Bone marrow (tissue), 2 donors: ENCODE results near the gene GRID1.

ENCODE experiments used
- DNase-seq, 2 donors: peaks; one replicate each; lab custom pipeline; 2025; lab: John Stamatoyannopoulos, UW

GRID1 gene

DNA sequence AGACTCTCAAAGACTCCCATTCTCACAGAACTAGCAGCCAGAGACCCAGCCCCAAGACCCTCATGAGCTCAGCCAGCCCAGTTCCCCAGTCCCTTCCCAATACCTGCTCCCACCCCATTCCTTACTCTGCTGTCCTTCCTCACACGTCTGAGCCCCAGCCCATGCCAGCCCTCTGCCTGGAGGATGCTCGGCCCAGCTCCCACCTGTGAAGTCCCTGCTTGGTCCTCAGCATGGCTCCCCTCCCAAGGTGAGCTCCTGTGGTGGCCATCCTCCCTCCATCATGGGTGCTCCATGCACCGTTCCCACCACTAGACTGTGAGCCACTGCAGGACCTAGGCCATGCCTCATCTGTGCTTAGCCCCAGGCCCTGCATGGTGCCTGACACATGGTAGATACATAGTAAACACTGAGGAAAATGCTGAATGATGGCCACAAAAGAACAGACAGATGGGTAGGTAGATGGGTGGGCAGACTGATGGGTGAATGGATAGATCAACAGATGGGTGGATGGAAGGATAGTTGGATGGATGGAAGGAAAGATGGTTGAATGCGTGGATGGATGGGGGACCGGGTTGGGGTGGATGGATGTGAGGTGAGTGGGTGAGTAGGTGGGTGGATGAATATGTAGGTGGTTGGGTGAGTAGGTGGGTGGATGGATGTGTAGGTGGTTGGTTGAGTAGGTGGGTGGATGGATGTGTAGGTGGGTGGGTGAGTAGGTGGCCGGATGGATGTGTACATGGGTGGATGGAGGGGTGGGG, 138.9 kb downstream of the GRID1 start:
- no peak for DNase-seq

- no peak for DNase-seq
Measured at GRCh38 chr10:86226781-86227201, 139.8 kb downstream of the GRID1 start.

DNA sequence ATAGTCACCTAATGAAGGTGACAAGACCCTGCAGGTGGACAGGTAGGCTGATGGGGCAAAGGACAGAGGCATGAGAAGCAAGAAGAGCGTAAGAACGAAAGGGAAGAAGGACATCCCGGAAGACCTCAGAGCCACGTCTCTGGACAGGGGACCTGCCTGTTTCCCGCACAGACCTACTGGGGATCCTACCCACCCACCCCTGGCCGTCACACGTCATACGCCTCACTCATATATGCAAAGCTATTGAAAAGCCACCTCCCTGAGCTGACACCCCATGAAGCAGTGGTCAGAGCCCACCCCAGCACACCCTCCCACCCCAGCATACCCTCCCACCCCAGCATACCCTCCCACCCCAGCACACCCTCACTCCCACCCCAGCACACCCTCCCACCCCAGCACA, 140.6 kb downstream of the GRID1 start:
- no peak for DNase-seq

DNA sequence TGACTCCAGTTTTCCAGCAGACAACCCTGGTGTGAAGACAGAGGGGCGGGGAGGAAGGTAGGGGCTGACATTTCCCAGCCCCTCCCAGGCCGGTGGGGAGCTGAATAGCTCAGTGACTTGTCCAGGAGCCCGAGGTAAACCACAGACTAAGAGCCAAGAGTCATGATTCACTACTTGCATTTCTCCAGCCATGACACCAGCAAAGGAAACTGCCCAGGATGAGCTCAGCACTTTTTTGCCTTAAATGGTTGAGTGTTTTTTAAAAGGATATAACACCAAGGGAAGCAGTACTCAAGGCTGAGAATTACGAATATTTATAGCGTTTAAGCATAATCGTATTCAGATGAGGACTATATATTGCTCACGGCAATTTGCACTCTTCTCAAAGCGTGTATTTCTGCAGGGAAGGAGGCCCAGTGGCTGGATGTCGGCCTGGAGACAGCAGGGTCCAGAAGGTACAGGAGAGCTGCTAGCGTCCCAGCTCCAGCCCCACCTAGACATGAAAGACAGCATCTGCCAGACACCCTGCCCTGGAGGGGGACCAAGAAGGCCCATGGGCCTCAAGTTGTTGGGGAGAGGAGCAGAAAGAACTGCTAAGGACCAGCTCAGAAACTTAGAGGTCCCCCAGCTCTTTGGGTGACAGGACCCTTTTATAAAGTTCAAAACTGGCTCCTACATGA, 141.4 kb downstream of the GRID1 start:
- peak in 1 of 2 donors; percentile 31 for DNase-seq

- DNase-seq: no peak
Measured at GRCh38 chr10:86224354-86225102, 142.1 kb downstream of the GRID1 start.

DNA sequence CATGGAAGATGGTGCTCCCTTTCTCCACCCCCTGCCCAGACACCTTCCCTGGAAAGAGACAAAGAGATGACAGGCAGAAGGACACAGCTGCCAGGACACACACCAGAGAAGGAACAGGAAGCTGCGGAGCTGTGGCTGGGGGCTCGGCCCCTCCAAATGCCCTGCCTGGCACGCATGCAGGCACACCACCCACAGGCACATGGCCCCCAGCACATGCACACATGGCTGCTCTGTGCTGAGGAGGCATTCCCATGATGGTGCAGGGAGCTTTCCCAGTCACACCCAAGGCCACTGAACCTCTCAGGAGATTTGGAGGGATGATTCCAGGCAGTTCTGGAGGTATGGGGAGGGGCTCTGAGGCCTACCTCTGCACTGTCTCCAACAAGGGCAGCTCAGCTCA, 143.3 kb downstream of the GRID1 start:
- no peak for DNase-seq

- no peak for DNase-seq
Measured at GRCh38 chr10:86222687-86223086, 143.9 kb downstream of the GRID1 start.

- DNase-seq: no peak
Measured at GRCh38 chr10:86222336-86222650, 144.3 kb downstream of the GRID1 start.

DNA sequence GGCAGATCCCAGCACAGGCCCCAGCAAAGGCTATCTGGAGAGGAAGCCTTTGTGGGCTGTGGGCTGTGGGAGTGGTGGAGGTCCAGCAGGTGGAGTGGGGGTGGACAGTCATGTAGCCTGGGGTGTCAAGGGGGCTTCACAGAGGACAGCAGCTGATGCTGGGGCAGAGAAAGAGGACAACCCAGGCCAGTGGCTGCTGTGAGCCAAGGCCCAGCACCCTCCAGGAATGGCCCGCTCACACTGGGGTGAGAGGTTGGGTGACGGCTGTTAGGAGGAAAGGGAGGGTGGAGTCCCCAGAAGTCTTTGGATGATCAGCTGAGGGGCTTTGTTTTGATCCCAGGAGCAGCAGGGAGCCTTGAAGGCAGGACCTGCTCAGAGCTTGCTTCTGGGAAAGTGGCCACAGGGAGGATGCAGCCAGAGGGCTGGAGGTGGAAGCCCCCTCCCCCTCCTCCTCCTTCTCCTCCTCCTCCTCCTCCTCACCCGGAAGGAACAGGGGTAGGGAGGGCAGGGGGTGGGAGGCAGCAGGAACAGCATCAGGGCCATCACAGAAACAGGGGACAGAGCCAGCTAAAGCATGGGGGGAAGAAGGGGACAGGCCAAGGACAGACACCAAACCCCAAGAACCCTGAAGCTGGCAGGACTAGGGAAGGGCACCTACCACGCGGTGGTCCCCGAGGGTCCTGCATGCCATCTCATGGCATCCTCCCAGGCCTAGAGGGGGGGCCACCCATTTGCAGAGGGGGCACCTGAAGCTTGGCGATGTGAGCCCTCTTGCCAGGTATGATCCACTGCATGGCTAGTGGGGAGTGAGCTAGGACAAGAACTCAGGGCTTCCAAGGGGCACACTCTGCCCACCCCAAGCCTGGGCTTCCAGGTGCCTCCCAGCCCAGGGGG, 144.9 kb downstream of the GRID1 start:
- DNase-seq: no peak

DNA sequence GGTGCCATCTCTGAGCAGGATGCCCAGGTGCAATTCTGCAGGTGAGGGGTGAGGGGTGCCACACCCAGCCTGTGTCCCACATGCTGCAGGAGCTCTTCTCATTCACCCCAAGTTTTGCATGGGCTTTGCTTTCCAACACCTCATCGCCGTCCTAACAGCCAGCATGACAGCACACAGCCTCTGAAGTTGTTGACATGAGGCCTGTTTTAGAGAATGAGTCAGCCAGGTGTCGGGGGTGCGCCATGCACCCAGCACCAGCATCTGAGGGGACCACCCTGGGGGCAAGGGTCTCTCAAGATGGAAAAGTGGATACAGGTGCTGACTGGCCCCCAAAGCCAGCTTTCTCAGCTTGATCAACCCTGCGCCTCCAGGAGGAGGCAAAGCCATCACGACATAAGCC, 146.0 kb downstream of the GRID1 start:
- no peak for DNase-seq

DNA sequence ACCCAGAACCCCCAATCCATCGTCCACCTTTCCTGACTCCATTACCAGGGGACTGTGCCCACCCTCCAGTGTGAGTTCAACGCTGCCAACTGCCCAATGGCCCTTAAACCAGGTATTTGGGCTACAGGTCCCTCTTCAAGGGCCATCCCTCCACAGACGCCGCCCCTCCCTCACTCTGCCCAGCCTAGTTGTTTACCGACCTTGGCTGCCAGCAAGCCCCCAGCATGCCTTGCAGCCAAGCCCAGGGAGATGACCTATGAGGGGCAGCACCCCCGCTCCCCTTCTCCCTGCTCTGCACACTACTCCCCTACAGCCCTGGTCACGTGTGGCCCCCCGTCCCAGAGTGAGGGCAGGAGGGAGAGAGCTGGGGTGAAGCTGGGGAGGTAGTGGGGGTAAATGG, 147.3 kb downstream of the GRID1 start:
- no peak for DNase-seq

DNA sequence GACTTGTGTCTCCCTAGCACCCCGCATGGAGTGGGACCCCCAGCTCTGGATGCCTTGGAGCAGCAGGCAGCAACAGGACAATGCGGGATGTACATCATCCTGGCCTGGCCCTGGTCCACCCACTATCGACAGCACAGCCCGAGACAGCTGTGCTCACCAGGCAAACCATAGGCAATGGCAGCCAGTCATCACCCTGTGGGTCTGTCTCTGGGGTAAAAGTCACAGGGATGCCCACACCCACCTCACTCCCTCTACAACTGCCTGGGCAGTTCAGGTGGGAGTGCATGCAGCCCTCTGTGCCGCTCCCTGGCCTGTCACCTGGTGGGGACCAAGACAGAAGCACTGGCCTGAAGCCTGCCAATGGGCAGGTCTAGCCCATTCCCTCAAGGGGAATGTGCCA, 147.8 kb downstream of the GRID1 start:
- no peak for DNase-seq

DNA sequence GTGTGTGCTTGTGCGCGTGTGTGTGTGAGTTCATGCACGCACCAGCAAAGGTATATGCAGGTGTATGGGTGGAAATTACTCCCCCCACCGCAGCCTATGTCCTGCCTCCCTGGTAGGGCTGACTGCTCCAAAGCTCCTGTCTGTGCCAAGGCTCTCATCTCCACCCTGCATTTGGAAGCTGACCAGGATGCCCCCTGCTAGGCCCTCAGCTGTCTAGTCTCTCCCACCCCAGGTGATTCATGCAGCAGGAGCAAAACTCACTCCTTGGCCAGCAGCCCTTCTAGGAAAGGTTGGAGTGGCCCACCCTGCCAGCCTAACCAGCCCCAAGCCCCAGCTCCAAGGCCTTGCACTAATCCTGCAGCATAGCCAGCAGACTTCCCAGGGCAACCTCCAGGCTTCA, 148.4 kb downstream of the GRID1 start:
- DNase-seq: no peak

- DNase-seq: no peak
Measured at GRCh38 chr10:86217371-86218080, 149.1 kb downstream of the GRID1 start.

GRCh38 chr10:86216886-86217285, 149.7 kb downstream of the GRID1 start:
- DNase-seq: no peak

GRCh38 chr10:86215712-86216111, 150.9 kb downstream of the GRID1 start:
- no peak for DNase-seq

- DNase-seq: no peak
Measured at GRCh38 chr10:86215046-86215445, 151.5 kb downstream of the GRID1 start.

DNA sequence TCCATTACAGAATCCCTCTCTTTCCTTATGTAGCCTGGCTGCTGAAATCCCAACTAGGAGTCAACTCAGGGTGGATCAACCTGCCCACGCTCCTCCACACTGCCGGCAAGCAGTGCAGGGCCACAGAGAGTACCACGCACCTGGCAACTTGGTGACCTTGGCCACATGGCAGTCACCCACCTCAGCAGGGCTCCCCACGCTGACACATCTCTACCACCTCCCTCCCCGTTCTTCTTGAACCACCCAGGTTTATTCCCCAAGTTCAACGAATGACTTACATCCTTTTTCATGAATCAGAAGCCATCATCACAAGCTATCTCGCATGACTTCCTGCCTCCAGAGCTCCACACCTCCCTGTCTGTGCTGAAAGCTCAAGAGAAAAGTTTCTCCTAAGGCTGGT, 153.4 kb downstream of the GRID1 start:
- DNase-seq: no peak

DNA sequence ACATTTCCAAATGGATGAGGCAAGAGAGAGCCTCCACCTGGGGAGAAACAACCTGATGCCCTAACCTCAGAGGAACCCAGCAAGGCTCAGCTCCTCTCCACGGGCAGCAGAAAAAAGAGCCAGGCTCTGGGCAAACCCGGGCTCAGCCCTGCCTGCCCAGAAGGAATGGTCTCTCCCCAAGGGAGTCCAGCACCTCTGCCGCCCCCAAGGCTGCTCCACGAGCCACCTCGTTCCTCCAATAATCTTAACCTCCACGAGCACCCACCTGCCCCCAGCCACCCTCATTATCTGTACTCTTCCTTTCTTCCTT, 154.2 kb downstream of the GRID1 start:
- DNase-seq: no peak

DNA sequence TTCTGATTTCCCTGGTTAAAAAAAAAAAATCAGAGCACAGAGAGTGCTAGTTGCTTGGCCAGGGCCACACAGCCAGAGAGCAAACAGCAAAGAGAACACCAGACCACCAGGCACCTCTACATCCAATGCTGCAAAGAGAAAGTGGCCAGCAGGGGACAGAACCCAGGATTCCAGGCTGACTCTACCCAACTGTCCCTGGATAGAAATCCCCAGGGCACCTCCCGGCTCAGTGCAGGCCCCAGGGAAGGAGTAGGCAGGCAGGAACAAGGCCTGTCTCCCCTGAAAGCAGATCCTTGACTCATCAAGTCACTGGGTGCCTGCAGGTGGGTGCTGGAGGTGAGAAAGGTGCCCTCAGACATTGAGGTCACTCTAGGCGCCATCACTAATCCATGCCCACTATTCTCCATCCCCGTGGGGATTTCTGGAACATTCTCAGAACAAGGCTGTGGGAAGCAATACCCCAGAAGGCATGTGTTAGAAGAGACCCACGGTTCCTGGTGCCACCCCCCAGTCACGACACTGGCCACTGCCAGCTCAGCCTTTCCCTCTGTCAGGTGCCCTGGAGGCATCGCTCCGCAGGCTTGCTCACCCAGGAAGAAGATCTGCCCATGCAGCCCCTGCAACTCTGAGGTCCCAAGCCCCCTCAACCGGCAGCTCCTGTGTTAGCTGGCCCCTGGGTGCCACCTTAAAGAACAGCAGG, 154.8 kb downstream of the GRID1 start:
- no peak for DNase-seq

DNA sequence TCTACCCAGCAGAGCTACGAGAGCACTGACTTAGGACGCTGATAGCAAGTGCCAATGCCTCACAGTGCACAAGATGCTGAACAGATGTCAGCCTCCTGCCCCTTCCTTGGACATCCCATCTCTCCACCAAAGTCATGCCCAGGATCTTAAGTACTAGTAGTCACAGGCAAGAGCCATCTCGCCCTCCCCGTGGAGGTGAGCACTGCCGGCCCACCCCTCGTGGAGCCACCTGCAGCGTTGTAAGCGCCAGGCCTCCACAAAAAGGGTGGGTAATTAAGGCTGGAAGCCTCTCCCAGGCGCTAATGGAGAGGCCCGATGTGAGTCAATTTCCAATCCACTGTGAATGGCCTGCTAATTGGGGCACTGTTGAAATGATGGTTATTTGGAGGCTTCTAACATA, 156.2 kb downstream of the GRID1 start:
- no peak for DNase-seq
